Activated T-cell treated with anti-CD3 and anti-CD28 coated beads, Interleukin-2, amount 50 U/mL, for 48 hours (primary cell): Measurements from ENCODE around the gene LINGO3.
A peak's percentile ranks its signal among the peaks of the same experiment; 100 is the strongest.

ENCODE experiments used
- DNase-seq, 2 experiments: peaks; one replicate each; pipeline ENCODE4 v3.0.0-alpha.2; 2020

The LINGO3 gene

DNA sequence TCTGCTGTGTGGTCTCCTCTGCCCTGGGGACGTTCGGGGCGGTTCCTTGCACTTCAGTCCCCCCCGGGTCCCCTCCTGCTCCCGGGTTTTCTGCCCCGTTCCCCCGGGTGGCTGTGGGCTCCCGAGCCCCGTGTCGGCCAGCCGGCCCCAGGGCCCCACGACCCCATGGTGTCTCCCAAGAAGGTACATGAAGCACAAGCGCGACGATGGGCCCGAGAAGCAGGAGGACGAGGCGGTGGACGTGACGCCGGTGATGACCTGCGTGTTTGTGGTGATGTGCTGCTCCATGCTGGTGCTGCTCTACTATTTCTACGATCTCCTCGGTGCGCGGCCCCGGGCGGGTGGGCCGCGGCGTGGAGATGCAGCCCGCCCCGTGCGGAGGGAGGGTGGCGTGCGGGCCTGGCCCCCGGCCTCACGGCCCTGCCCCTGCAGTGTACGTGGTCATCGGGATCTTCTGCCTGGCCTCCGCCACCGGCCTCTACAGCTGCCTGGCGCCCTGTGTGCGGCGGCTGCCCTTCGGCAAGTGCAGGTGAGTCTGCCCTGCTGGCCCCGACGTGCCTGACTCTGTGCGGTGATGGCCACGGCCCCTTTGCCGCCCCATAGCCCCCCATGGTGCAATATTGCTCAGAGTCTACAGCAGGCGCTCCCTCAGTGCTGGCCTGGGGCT is 31.8 kb upstream of the LINGO3 start:
- DNase-seq, result no peak

GRCh38 chr19:2338751-2339643 is 31.0 kb upstream of the LINGO3 start:
- DNase-seq, result no peak

DNA sequence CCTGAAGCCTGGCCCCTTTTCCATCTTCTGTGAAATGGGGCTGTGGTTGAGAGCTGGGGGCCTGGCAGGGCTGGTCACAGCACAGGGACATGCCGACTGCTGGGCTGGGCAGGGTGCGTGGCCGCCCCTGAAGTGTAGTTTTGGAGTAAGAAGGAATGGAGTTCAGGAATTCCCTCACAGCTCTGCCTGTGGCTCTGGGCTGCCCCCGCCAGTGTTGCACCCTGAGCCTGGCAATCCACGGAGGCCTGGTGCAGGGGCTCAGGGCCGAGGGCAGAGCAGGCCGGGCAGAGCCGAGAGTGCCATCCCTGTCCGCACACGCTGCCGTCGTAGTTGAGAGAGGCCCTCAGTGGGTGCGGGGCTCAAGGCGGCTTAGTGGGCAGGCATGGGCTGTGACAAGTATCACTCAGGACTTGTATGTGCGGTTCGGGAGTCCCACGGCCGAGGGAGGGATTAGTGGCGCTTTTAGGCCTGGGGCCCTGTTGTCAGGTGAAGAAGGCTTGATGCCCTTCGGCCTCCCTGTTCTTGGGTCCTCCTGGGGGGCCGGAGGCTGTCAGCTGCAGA is 30.2 kb upstream of the LINGO3 start:
- no peak for DNase-seq

DNA sequence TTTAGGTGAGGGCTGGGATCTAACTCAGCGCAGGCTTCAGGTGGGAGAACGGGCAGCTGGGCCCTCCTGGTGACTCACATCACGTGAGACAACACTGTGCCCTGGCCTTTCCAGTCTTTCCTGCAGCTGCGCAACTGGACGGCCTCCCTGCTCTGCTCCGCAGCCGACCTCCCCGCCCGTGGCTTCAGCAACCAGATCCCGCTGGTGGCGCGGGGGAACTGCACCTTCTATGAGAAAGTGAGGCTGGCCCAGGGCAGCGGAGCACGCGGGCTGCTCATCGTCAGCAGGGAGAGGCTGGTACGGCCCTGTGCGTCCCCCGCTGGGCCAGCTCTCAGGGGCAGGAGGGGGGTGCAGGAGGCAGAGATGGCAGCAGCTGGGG is 29.4 kb upstream of the LINGO3 start:
- no peak for DNase-seq

- no peak for DNase-seq
Observed at GRCh38 chr19:2336528-2337328, 28.8 kb upstream of the LINGO3 start.

- DNase-seq, result no peak
Observed at GRCh38 chr19:2335848-2336247, 27.9 kb upstream of the LINGO3 start.

- DNase-seq, result no peak
Observed at GRCh38 chr19:2334986-2335846, 27.3 kb upstream of the LINGO3 start.

DNA sequence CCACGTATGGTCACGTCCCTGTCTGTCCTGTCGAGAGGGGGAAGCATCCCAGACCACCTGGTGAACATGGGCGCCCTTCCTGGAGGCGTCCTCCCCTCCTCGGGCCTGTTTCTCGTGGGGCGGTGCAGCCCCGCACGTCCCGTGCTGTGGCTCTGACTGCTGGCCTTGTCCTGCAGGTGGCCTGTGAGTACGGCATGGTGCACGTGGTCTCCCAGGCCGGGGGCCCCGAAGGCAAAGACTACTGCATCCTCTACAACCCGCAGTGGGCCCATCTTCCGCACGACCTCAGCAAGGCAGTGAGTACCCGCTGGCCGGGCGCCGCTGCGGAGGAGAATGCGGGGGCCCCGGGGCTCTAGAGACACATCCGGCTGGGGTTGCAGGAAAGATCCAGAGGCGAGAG is 26.5 kb upstream of the LINGO3 start:
- DNase-seq, result no peak

GRCh38 chr19:2333807-2334211 is 25.9 kb upstream of the LINGO3 start:
- no peak for DNase-seq

DNA sequence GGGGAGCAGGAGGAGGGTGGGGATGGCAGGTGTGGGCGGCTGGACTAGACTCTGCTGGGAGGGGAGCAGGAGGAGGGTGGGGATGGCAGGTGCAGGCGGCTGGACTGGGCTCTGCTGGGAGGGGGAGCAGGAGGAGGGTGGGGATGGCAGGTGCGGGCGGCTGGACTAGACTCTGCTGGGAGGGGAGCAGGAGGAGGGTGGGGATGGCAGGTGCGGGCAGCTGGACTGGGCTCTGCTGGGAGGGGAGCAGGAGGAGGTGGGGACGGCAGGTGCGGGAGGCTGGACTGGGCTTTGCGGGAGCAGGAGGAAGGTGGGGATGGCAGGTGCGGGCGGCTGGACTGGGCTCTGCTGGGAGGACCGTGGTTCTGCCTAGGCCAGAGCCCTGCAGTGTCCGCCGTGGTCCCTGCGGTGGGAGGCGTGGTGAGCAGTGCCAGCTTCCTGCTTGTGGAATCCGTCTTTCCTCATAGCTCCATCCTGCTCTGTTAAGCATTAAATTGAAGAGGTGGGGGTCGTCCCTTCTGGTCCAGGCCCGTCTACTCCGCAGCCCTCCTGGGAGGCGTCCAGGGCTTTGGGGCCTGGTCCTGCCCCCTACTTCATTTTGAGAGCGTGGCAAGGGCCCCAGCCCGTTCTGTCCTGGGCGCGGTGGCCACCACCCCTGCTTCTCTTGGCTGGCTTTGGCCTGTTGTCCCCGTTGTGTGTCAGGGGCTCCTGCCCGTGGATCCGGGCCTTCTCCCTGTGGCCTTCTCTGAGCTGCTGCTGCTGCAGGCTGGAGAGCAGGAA is 25.3 kb upstream of the LINGO3 start:
- DNase-seq, result no peak

- DNase-seq, result no peak
Observed at GRCh38 chr19:2332341-2333026, 24.5 kb upstream of the LINGO3 start.

DNA sequence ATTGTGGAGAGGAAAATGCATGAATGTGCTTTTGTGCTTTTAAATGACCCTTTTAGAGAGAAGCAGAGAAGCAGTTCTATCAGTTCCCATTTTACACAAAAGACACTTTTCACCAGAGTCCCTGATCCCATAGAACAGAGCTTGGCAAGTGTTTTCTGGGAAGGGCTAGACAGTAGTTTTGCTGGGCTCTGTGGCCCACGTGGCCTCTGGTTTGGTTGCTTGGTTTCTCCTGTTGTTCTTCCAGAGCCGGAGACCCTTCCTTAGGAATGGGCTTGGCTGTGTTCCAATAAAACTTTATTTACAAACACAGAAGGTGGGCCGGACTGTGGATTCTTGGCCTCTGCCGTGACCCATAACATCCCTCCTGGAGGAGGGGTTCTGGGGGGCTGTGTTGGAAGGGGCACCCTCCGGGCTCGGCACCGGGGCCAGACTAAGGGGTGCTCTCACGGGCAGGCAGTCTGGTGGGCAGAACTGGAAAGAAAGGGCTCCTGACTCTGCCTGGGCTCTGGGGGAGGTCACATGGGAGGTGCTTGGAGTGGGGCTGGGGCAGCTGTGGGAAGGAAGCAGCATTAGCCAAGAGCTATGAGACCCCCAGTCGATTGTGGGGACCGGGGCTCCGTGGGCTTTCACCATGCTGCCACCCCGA is 23.8 kb upstream of the LINGO3 start:
- DNase-seq, result no peak

DNA sequence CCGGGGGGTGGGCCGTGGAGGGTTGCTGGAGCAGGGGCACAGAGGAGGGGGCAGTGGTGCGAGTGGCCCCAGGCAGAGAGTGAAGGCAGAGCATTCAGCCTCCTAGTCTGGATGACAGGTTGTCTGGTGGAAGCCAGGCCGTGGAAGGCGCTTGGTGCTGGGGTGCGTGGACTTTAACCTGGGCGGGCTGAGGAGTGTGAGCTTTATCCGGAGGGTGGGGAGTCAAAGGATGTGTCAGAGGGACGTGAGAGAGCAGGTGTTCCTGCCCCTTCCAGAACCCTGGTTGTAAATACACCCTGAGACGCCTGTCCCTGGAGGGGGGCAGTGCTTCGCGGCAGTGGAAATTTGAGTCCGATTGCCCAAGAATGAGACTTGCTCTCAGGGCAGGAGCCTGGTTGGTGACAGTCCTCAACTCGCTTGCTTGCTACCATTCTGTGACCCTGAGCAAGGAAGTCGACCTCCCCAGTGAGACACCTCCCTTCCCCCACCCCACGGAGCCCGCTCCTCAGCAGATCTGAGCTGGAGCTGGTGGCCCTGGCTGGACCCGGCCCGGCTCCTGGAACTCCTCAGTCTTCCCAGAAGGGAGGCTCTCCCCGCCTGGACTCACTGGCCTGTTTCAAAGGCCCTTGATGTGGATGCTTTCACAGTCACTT is 22.8 kb upstream of the LINGO3 start:
- no peak for DNase-seq

GRCh38 chr19:2330255-2330631 is 22.3 kb upstream of the LINGO3 start:
- no peak for DNase-seq

DNA sequence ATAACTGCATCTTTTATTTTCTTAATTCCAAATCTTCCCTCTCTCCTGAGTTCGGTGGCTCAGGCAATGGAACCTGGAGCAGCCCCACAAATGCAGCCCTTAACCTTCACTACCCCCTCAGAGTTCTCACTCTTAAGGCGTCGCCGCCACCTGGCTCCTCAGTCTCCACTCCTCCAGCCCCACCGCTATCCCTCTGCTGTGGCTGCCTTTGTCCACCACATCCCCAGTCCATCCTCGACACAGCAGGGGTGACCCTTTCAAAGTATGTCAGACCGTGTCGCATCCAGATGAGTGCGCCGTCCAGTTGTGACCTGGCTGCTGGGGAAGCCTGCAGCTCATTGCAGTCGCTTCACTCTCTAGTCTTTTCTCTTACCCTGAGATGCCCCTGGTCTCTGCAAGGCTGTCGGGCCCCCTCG is 21.6 kb upstream of the LINGO3 start:
- no peak for DNase-seq

GRCh38 chr19:2329149-2329478 is 21.2 kb upstream of the LINGO3 start:
- DNase-seq, result no peak

DNA sequence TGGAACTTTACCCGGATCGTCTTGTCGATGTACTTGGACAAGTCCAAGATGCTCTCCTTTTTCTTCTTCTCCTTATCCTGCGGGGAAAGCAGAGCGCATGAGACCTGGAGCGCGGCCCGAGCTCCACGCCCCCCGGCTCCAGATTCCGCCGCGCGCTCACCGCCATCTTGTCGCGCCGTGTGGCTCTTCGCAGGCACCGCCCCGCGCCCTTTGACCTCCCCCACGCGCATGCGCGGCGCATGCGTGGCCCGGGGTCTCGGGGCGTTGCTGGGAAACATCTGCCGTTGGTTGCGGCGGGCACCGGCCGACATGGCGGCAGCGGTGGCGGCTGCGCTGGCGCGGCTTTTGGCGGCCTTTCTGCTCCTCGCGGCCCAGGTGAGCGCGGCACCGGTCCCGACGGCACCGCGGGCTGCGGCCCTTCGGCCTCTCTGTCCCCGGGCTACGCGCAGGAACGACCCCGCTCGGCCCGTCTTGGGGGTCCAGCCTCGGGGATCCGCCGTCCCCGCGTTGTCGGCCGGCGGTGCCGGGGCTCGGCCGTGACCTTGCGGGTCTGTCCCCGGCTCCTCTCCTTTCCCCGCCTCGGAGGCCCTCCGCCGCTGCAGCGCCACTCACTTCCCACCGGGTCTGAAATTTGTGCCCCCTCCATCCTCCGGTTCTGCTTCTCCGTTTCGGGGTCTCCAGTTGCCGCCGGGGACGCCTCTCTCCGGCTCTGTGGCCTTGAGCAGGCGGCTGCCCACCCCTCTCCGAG is 20.6 kb upstream of the LINGO3 start, which contains the start of the genes LSM7 and SPPL2B:
Gene LSM7 (minus strand): TSS at position 186 of the 748 bp plus-strand sequence. CDS start 20 bp downstream, at position 166.
Gene SPPL2B (plus strand): TSS at position 284 of the 748 bp plus-strand sequence. CDS start 26 bp downstream, at position 310.
- peak; percentile 94 to 95 for DNase-seq

DNA sequence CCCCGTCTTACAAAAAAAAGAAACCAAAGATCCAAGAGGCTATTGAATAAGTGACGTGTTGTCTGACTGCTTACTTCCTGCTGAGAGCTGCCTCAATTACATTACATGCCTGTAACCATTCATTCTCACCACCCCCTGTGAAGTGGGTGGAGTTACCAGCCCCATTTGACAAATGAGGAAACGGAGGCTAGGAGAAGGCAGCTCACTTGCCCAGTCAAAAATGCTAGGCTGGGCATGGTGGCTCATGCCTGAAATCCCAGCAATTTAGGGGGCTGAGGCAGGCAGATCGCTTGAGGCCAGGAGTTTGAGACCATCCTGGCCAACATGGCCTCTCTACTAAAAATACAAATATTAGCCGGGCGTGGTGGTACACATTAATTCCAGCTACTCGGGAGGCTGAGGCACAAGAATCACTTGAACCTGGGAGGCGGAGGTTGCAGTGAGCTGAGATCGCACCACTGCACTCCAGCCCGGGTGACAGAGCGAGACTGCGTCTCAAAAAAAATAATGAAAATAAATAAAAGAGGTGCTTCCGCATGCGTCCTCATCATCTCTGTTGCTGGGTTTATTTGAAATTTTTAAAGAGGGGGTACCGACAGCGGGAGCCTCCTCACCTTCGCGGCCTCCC is 19.9 kb upstream of the LINGO3 start:
- DNase-seq, result peak; percentile 73 to 74
